WI38 (cell line): ENCODE data around the gene CDH15.

Source experiments
- H3K4me3 ChIP-seq: 2 replicates; pipeline ENCODE4 v1.5.1; 2011; ENCODE audit warnings: low read depth, mild to moderate bottlenecking, control low read depth, low read length
- CTCF ChIP-seq: IDR thresholded peaks from 2 replicates; pipeline ENCODE4 v1.5.1; 2012; ENCODE audit warnings: low read depth, mild to moderate bottlenecking, control low read depth, low read length

The CDH15 gene

GRCh38 chr16:89244754-89245153, 73.2 kb downstream of the CDH15 start:
- H3K4me3 ChIP-seq = no peak overlapping the region
- no peak for TF ChIP-seq CTCF
